Activated CD8-positive, alpha-beta T cell treated with anti-CD3 and anti-CD28 coated beads, Interleukin-2, amount 10 ng/mL, durations not matched to agents 7 days and 5 days (primary cell): ENCODE measurements around the gene CAMK2D. TPM values are rescaled to one million over a fixed set of nuclear protein-coding genes. Genes with fewer than 3 reads are reported as not detected.
"Not testable (repeated sequence)": the region's sequence is repeated elsewhere in the genome, so short reads cannot be mapped to it uniquely, and the experiment has no call there.

Experiments
- ATAC-seq: fragments of 150-1000 bp; cut with Tn5 transposase; one replicate; pipeline ENCODE4 v1.10.0; 2021; ENCODE audit warnings: moderate library complexity
- CTCF ChIA-PET: fragments of 350-600 bp; sonication (Branson Sonifier 250); formaldehyde crosslinking; loops from one replicate; lab custom pipeline; 2021; ENCODE audit warnings: antibody characterized with exemption; lab: Charles Lee
- POLR2A ChIA-PET: fragments of 350-600 bp; sonication (Branson Sonifier 250); formaldehyde crosslinking; loops from one replicate; lab custom pipeline; 2021; ENCODE audit warnings: antibody characterized with exemption; lab: Charles Lee
- DNase-seq: peaks from one replicate; pipeline ENCODE4 v3.0.0-alpha.2; 2020
- H3K27ac Mint-ChIP-seq: one replicate; pipeline ENCODE4 v1.8.0; 2021; ENCODE audit warnings: mild to moderate bottlenecking, mixed read lengths
- H3K27me3 Mint-ChIP-seq: one replicate; pipeline ENCODE4 v1.8.0; 2021; ENCODE audit warnings: low read depth, mixed read lengths
- H3K36me3 Mint-ChIP-seq: one replicate; pipeline ENCODE4 v1.8.0; 2021; ENCODE audit warnings: low read depth, mixed read lengths
- H3K4me1 Mint-ChIP-seq: one replicate; pipeline ENCODE4 v1.8.0; 2021; ENCODE audit warnings: low read depth, mixed read lengths
- H3K4me3 Mint-ChIP-seq: one replicate; pipeline ENCODE4 v1.8.0; 2021; ENCODE audit warnings: mild to moderate bottlenecking, mixed read lengths
- H3K9me3 Mint-ChIP-seq: one replicate; pipeline ENCODE4 v1.8.0; 2022; ENCODE audit warnings: mixed read lengths; ENCODE audit not compliant: insufficient read depth
- total RNA-seq, 2 experiments: library from RNA; stranded (reverse); gene quantifications; one replicate each; pipeline ENCODE4 v1.2.3, GENCODE V29; 2021

The CAMK2D gene
- total RNA-seq, 2 experiments from 2014 or later: 30.7 to 31.1 TPM

- Mint-ChIP-seq H3K4me1 (peaks cover 12% of the 10 kb centered on the region), H3K27me3 (no peaks in the 10 kb centered on the region), H3K36me3 (peaks cover 15% of the 10 kb centered on the region), H3K4me3 (no peak overlapping the region), H3K27ac (no peak overlapping the region), H3K9me3 (no peaks in the 10 kb centered on the region)
- DNase-seq: no peak
- ChIA-PET POLR2A (no interaction called here), CTCF (no interaction called here)
- ATAC-seq: no peak
Measured at GRCh38 chr4:113699772-113700171, 61.8 kb downstream of the CAMK2D start.

GRCh38 chr4:113697429-113697828 is 64.1 kb downstream of the CAMK2D start:
- Mint-ChIP-seq H3K36me3 (peaks cover 5% of the 10 kb centered on the region), H3K27me3 (no peaks in the 10 kb centered on the region), H3K27ac (no peak overlapping the region), H3K4me1 (peaks cover 19% of the 10 kb centered on the region), H3K9me3 (no peaks in the 10 kb centered on the region), H3K4me3 (no peak overlapping the region)
- ATAC-seq (no peak), DNase-seq (no peak)
- CTCF ChIA-PET: interaction anchor here (1.3 kb wide), 1 partner anchor 150 kb away, joined by 3 read pairs; no protein-coding TSS in a partner anchor
- POLR2A ChIA-PET: no interaction called here

- H3K4me3 Mint-ChIP-seq: no peak overlapping the region
- peaks cover 2% of the 10 kb centered on the region for H3K9me3 Mint-ChIP-seq
- ATAC-seq: no peak
- H3K36me3 Mint-ChIP-seq: peaks cover 16% of the 10 kb centered on the region
- no peak for DNase-seq
- peaks cover 22% of the 10 kb centered on the region for H3K4me1 Mint-ChIP-seq
- POLR2A ChIA-PET: no interaction called here
- CTCF ChIA-PET: interaction anchor here (2.0 kb wide), 1 partner anchor 10 kb away, joined by 6 read pairs; no protein-coding TSS in a partner anchor
- H3K27me3 Mint-ChIP-seq: no peaks in the 10 kb centered on the region
- no peak overlapping the region for H3K27ac Mint-ChIP-seq
Measured at GRCh38 chr4:113695328-113696169, 66.0 kb downstream of the CAMK2D start.

- H3K36me3 Mint-ChIP-seq: peaks cover 23% of the 10 kb centered on the region
- H3K4me1 Mint-ChIP-seq: peaks cover 29% of the 10 kb centered on the region
- POLR2A ChIA-PET: no interaction called here
- no peak for DNase-seq
- H3K27ac Mint-ChIP-seq: no peak overlapping the region
- ATAC-seq: no peak
- CTCF ChIA-PET: interaction anchor here (1.4 kb wide), 1 partner anchor 9 kb away, joined by 4 read pairs; no protein-coding TSS in a partner anchor
- peaks cover 3% of the 10 kb centered on the region for H3K9me3 Mint-ChIP-seq
- H3K4me3 Mint-ChIP-seq: no peak overlapping the region
- H3K27me3 Mint-ChIP-seq: no peaks in the 10 kb centered on the region
Measured at GRCh38 chr4:113694008-113694407, 67.5 kb downstream of the CAMK2D start.

GRCh38 chr4:113692809-113693411 is 68.6 kb downstream of the CAMK2D start:
- peak overlapping the region; percentile 44 for H3K4me3 Mint-ChIP-seq
- no peaks in the 10 kb centered on the region for H3K27me3 Mint-ChIP-seq
- ChIA-PET POLR2A (no interaction called here), CTCF (interaction anchor here (1.4 kb wide), 1 partner anchor 10 kb away, joined by 4 read pairs; no protein-coding TSS in a partner anchor)
- H3K9me3 Mint-ChIP-seq: peaks cover 3% of the 10 kb centered on the region
- H3K36me3 Mint-ChIP-seq: peaks cover 29% of the 10 kb centered on the region
- H3K27ac Mint-ChIP-seq: peak overlapping the region; percentile 70
- DNase-seq (no peak), ATAC-seq (peak; percentile 58)
- peaks cover 37% of the 10 kb centered on the region for H3K4me1 Mint-ChIP-seq

- Mint-ChIP-seq H3K27ac (no peak overlapping the region), H3K27me3 (no peaks in the 10 kb centered on the region), H3K9me3 (peaks cover 3% of the 10 kb centered on the region), H3K36me3 (peaks cover 38% of the 10 kb centered on the region), H3K4me3 (no peak overlapping the region), H3K4me1 (peaks cover 47% of the 10 kb centered on the region)
- ChIA-PET POLR2A (no interaction called here), CTCF (interaction anchor here (1.1 kb wide), 1 partner anchor 47 kb away, joined by 3 read pairs; no protein-coding TSS in a partner anchor)
- no peak for ATAC-seq
- no peak for DNase-seq
Measured at GRCh38 chr4:113691676-113692075, 69.9 kb downstream of the CAMK2D start.

- peaks cover 45% of the 10 kb centered on the region for H3K36me3 Mint-ChIP-seq
- ChIA-PET POLR2A (no interaction called here), CTCF (interaction anchor here (0.8 to 1.5 kb wide), 3 partner anchors 11 to 142 kb away, joined by 3 to 6 read pairs (median 3); no protein-coding TSS in a partner anchor)
- no peak for DNase-seq
- H3K27ac Mint-ChIP-seq: peak overlapping the region; percentile 10
- H3K27me3 Mint-ChIP-seq: no peaks in the 10 kb centered on the region
- H3K4me3 Mint-ChIP-seq: no peak overlapping the region
- H3K9me3 Mint-ChIP-seq: peaks cover 3% of the 10 kb centered on the region
- H3K4me1 Mint-ChIP-seq: peaks cover 59% of the 10 kb centered on the region
- ATAC-seq: no peak
Measured at GRCh38 chr4:113689394-113689793, 72.1 kb downstream of the CAMK2D start.

GRCh38 chr4:113687067-113687718 is 74.3 kb downstream of the CAMK2D start:
- Mint-ChIP-seq H3K4me1 (peaks cover 68% of the 10 kb centered on the region), H3K36me3 (peaks cover 54% of the 10 kb centered on the region), H3K27ac (peak overlapping the region; percentile 3), H3K27me3 (no peaks in the 10 kb centered on the region), H3K9me3 (peaks cover 3% of the 10 kb centered on the region), H3K4me3 (peak overlapping the region; percentile 20)
- no peak for ATAC-seq
- peak; percentile 45 for DNase-seq
- ChIA-PET POLR2A (no interaction called here), CTCF (no interaction called here)

GRCh38 chr4:113685157-113685556 is 76.4 kb downstream of the CAMK2D start:
- Mint-ChIP-seq H3K36me3 (peaks cover 58% of the 10 kb centered on the region), H3K4me1 (peaks cover 69% of the 10 kb centered on the region), H3K9me3 (peaks cover 15% of the 10 kb centered on the region), H3K27ac (peak overlapping the region; percentile 84)
- H3K27me3 Mint-ChIP-seq, H3K4me3 Mint-ChIP-seq, ATAC-seq, DNase-seq: not testable (repeated sequence)
- ChIA-PET POLR2A (interaction anchor here (0.8 to 2.3 kb wide), 3 partner anchors 11 to 75 kb away, joined by 3 to 10 read pairs (median 3); partner anchors contain the start of gene CAMK2D), CTCF (interaction anchor here (0.7 to 2.7 kb wide), 5 partner anchors 11 to 137 kb away, joined by 3 to 11 read pairs (median 4); no protein-coding TSS in a partner anchor)

- peak overlapping the region; percentile 51 for H3K4me3 Mint-ChIP-seq
- H3K9me3 Mint-ChIP-seq: peaks cover 15% of the 10 kb centered on the region
- H3K27ac Mint-ChIP-seq: peak overlapping the region; percentile 84
- ATAC-seq: peak; percentile 39
- DNase-seq: no peak
- ChIA-PET CTCF (interaction anchor here (0.7 to 2.7 kb wide), 5 partner anchors 11 to 137 kb away, joined by 3 to 11 read pairs (median 4); no protein-coding TSS in a partner anchor), POLR2A (interaction anchor here (0.6 to 2.3 kb wide), 5 partner anchors 10 to 76 kb away, joined by 3 to 10 read pairs (median 3); partner anchors contain the start of gene CAMK2D)
- H3K27me3 Mint-ChIP-seq: no peaks in the 10 kb centered on the region
- peaks cover 56% of the 10 kb centered on the region for H3K36me3 Mint-ChIP-seq
- peaks cover 65% of the 10 kb centered on the region for H3K4me1 Mint-ChIP-seq
Measured at GRCh38 chr4:113684534-113685091, 76.9 kb downstream of the CAMK2D start.
